NCI-H2196 (cell line): ENCODE results near the gene SAP30BP.

Experiments
- DNase-seq: peaks from one replicate; lab custom pipeline; 2025; ENCODE audit not compliant: unreplicated experiment; lab: John Stamatoyannopoulos, UW

Gene SAP30BP

DNA sequence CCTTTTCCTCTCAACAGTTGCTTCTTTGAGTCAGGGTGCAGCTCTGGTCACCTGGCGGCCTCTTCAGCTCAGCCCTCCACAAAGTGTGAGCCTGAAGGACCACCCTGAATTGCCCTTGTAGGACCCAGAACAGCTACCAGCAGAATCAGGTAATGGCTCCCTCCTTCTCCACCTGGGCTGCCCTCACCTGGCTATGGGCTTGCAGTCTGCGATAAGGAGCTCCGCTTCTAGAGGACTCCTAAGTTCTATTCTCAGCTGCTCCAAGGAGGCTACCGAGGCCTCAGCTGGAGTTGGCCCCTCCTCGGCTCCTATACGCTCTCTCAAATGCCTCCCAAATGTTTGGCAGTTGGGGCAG, 20.5 kb upstream of the SAP30BP start:
- DNase-seq, result no peak

DNA sequence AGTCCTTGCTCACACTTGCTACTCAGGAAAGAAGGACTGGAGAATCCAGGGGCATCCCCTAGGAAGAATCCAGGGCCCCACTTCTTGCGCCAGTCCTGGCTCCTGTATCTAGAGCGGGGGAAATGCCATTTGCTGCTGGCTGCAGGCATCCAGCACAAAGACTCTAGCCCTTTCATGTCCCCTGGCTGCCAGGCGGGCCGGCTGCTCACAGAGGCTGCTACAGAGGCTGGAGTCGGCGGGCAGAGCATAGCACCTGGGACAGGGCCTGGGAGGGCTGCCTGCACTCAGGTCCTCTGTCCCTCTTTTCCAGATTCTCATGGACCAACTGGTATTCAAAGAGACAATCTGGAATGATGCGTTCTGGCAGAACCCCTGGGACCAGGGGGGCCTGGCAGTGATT, 20.1 kb upstream of the SAP30BP start:
- DNase-seq, result no peak

- DNase-seq, result no peak
Observed at GRCh38 chr17:75647921-75648320, 19.2 kb upstream of the SAP30BP start.

GRCh38 chr17:75649687-75650086, 17.5 kb upstream of the SAP30BP start:
- no peak for DNase-seq

GRCh38 chr17:75650874-75651273, 16.3 kb upstream of the SAP30BP start:
- DNase-seq, result no peak

- no peak for DNase-seq
Observed at GRCh38 chr17:75652341-75652740, 14.8 kb upstream of the SAP30BP start.

DNA sequence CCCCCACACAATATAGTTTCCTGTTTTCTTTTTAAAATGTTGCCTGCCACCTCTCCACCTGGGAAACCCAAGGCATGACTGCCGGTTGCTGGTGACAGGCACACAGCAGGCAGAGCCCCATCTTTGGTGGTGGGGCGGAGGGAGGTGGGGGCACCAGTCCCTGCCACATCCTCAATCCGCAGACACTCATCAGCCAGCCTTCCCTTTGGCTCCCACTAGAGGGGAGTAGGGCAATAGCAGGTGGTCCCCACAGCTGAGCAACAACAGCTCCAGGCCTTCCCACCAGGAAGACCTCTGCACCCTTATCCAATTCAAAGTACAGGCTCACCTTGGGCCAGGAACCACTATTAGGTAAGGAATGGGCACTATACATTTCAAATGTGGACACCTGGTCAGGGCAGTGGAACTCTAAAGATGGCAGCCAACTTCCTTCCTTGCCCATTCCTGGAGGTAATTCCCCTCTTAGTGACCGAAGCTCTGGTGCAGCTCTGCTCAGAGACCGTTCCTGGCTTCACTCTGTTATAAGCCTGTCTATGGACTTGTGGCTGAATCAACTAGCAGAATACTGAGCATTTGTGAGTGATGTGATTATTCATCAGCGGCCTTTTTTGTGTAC, 14.1 kb upstream of the SAP30BP start:
- DNase-seq, result peak; percentile 16

DNA sequence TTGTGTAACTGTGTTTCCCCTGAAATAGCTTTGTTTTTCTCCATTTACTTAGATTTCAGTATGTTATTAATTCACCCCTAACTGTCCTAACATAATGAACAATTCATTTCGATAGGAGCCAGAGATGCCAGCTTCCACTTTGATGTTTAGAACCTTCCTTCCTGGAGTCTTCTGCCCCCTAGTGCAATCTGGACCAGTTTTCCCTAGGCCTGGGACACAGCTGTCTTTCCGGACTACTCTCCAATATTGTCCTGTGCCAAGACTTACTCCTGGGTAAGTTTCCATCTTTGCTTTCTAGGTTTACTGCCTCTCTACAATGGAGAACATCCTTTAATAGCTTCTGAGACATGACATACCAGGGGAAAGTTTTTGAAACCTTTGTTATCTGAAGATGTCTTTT, 13.0 kb upstream of the SAP30BP start:
- no peak for DNase-seq

DNA sequence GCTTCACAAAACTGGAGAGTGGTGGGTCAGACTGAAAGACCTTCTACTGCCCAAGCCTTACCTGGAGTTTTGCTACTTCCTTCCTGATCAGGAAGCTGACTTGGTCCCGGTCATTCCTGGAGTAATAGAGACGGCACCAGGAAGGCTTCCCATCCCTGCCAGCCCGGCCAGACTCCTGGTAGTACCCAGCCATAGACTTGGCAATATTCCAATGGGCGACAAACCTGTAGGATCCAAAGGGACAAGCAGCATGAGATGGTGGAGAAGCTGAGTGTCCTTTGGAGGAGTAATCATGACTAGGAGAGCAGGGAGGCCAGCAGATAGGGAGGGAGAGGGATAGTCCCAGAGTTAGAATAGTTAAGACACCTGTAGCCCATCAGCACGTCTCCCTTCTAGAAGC, 8.9 kb upstream of the SAP30BP start:
- DNase-seq, result no peak

DNA sequence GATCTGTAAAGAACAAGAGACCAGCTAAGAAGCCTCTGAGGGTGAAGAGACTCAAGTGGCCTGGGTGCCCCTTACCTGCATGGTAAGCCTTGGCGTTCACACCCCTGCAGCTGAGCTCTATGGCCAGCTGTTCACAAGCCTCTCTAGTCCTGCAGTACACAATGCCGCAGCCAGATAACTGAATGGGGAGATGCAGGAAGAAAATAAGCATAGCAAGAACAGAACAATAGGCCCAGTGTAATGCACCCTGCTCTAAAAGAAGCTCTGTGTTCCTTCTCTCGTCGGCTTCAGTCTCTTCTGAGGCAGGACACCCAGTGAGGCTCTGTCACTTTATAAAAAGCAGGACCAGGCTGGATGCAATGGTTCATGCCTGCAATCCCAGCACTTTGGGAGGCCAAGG, 5.6 kb upstream of the SAP30BP start:
- DNase-seq, result no peak

GRCh38 chr17:75662511-75662910, 4.6 kb upstream of the SAP30BP start:
- no peak for DNase-seq

DNA sequence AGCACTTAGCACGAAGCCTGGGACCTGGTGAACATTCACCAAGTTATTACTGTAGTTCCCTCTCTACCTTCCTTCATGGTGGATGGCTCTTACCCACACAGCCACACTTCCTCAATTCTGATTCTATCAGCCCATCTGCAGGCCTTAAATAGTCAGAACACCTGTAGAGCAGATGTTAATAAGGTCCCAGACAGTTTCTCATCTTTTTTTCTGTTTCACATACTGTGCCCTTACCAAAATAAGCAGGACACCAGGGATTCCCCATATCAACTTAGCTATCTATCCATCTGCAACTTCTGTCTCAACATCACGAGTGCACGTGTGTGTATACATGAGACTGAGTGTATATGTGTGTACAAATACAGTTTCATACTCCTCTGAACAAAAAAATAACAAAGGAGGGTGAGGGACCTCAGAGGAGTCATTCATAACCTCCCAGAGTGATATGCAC, 3.0 kb upstream of the SAP30BP start:
- DNase-seq, result no peak

DNA sequence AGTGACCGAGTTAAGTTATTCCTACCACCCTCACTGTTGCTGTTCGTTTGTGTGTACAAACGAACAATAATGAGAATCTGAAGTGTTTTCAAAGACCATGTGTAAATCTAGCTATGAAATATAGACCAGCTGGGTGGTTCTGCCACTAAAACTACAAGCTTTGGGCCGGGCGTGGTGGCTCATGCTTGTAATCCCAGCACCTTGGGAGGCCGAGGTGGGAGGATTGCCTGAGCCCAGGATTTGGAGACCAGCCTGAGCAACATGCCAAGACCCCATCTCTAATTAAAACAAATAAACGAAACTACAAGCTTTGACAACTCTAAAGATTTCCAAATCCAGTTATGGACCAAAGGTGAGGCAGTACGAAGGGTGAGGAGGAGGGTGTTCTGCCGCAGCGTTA, 1.2 kb upstream of the SAP30BP start:
- DNase-seq, result no peak

DNA sequence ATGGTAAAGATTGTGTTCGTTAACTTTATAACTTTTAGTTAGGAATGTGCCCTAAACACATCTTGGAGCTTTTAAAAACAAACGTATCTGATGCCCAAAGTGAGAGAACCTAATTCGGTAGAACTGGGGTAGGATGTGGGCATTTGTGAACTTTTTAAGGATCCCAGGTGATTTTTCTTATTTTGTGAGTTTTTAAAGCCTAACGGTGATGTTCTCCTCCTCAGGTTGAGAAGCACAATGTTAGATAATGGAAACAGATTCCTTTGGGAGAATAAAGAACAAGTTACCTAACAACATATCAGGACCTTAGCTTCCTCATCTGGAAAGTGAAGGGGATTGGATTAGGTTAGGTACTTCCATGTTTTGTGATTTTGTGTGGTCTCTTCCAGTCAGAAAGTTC, 687 bp downstream of the SAP30BP start:
- no peak for DNase-seq

- DNase-seq, result no peak
Observed at GRCh38 chr17:75668489-75668888, 1.4 kb downstream of the SAP30BP start.

- DNase-seq, result no peak
Observed at GRCh38 chr17:75670868-75671267, 3.7 kb downstream of the SAP30BP start.

DNA sequence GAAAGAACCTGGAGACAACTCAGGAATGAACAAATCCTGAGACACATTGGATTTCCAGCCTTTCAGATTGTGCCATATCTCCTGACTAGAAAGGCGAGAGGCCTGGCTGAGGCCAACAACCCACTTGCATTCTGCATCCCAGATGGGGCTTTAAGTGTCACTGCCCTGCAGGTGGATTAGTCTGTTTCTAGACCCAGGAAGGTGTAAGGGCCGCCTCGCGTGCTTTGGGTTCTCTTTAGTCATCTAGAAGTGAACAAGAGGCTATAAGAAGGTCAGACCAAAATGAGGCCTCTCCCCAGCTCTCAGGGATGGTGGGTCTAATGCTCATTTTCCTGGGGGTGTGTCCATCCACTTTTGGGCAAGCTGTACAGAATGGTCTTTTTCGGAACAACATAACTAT, 4.9 kb downstream of the SAP30BP start:
- no peak for DNase-seq

- DNase-seq, result no peak
Observed at GRCh38 chr17:75673487-75673886, 6.3 kb downstream of the SAP30BP start.

DNA sequence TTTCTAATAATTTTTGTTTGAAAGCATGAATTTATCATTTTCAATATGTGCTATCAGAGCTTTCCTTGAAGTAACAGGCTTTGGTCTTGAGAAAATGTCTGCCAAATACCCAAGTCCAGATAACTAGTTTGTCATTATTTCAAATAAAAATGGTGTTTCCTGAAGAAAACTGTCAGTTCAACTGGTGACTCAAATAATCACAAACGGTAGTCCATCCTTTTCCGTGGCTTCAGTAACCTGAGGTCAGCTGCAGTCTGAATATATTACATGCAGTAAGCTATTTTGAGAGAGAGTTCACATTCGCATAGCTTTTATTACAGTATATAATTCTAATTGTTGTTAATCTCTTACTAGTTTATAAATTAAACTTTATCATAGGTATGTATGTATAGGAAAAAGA, 9.3 kb downstream of the SAP30BP start:
- DNase-seq, result no peak

GRCh38 chr17:75679706-75680211, 12.6 kb downstream of the SAP30BP start:
- peak; percentile 33 for DNase-seq

DNA sequence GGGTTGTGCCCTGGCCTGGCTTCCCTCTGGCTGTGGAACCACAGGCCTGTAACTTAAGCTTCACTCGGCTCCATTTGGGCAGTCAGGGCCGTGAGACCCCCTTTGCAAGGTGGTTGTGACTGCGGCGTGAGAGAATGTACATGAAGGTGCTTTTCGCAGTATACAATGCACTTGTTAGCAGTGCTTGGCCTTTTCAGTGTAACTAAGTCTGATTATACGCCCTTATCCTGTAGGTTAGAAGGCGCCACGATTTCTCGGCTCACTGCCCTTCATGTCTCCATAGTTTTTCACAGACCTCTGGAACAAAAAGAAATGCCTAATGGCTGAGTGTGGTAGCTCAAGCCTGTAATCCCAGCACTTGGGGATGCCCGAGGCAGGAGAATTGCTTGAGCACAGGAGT, 13.3 kb downstream of the SAP30BP start:
- DNase-seq, result no peak

DNA sequence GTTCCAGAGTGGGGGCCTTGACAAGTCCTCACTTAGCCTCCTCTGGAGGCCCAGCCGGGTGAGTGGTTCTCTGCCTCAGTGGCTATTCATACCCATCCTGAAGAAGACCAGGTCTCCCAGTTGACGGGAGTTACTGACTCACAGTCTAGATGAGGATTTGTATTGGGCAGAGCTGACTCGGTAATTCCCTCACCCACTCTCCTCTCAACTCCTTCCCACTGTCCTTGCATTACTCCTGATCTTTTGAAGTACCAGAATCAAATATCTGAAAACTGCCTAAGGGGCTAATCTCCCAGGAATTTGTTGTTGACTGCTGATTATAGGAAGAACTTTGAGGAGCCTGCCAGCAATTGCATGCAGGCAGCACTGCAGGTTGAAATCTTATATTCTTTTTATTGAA, 14.2 kb downstream of the SAP30BP start:
- no peak for DNase-seq

- DNase-seq, result no peak
Observed at GRCh38 chr17:75683583-75683982, 16.4 kb downstream of the SAP30BP start.
